ENCODE measurements around the gene TINAG. TPM values are rescaled to one million over a fixed set of nuclear protein-coding genes. Genes with fewer than 3 reads are reported as not detected.
A peak's percentile ranks its signal among the peaks of the same experiment; 100 is the strongest.

TINAG gene, protein sequence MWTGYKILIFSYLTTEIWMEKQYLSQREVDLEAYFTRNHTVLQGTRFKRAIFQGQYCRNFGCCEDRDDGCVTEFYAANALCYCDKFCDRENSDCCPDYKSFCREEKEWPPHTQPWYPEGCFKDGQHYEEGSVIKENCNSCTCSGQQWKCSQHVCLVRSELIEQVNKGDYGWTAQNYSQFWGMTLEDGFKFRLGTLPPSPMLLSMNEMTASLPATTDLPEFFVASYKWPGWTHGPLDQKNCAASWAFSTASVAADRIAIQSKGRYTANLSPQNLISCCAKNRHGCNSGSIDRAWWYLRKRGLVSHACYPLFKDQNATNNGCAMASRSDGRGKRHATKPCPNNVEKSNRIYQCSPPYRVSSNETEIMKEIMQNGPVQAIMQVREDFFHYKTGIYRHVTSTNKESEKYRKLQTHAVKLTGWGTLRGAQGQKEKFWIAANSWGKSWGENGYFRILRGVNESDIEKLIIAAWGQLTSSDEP
- total RNA-seq (2016; rRNA removed; fragmentation: Illumina TruSeq; extraction: Trizol) = 0.15 TPM in 1 of 2 replicates, not detected in the other
- total RNA-seq (2016; cell fraction: cytosol; rRNA removed; fragmentation: Illumina TruSeq; extraction: Trizol; ENCODE audit: low read depth) = not detected in 2 replicates
- total RNA-seq (2016; cell fraction: insoluble cytoplasmic fraction; rRNA removed; fragmentation: Illumina TruSeq; extraction: Trizol) = 0.28 TPM in 1 of 2 replicates, not detected in the other
- total RNA-seq (2016; cell fraction: membrane; rRNA removed; fragmentation: Illumina TruSeq; extraction: Trizol) = not detected in 2 replicates
- not detected in 2 replicates for total RNA-seq (2016; cell fraction: nucleus; rRNA removed; fragmentation: Illumina TruSeq; extraction: Trizol)
- 0.08 TPM in 1 of 2 replicates, not detected in the other for polyA plus RNA-seq (2011; rRNA removed)
- not detected in 2 replicates for polyA plus RNA-seq (2011; cell fraction: cytosol; rRNA removed)
- polyA plus RNA-seq (2011; cell fraction: nucleus; rRNA removed) = not detected in 2 replicates
- 0.85 TPM in 1 of 2 replicates, not detected in the other for polyA plus RNA-seq (2012)
- polyA plus RNA-seq (2016; cell fraction: cytosol; fragmentation: Illumina TruSeq; extraction: Trizol; ENCODE audit: low read depth) = not detected in 2 replicates
- 0.49 TPM in 1 of 2 replicates, not detected in the other for polyA plus RNA-seq (2016; cell fraction: insoluble cytoplasmic fraction; fragmentation: Illumina TruSeq; extraction: Trizol; ENCODE audit: low read depth)
- polyA plus RNA-seq (2016; cell fraction: membrane; fragmentation: Illumina TruSeq; extraction: Trizol; ENCODE audit: low read depth) = not detected in 2 replicates
- polyA plus RNA-seq (2016; cell fraction: nucleus; fragmentation: Illumina TruSeq; extraction: Trizol; ENCODE audit: insufficient read depth, low read depth) = not detected in 2 replicates
- polyA minus RNA-seq (2011; rRNA and poly(A)+ RNA removed; ENCODE audit: low replicate concordance) = not detected in 2 replicates
- not detected in 2 replicates for polyA minus RNA-seq (2011; cell fraction: cytosol; rRNA and poly(A)+ RNA removed)
- polyA minus RNA-seq (2011; cell fraction: nucleus; rRNA and poly(A)+ RNA removed) = not detected in 2 replicates
- Bru-seq, nascent RNA = percentile 16 among the genes with signal in this experiment
- BruChase-seq, experiment 1, labeled RNA remaining after a 6-hour chase = percentile 15 among the genes with signal in this experiment
- percentile 7 among the genes with signal in this experiment for BruChase-seq, experiment 2, labeled RNA remaining after a 2-hour chase
- long read RNA-seq, experiment 1 = 0 reads
- long read RNA-seq, experiment 2 = 0 reads

DNA sequence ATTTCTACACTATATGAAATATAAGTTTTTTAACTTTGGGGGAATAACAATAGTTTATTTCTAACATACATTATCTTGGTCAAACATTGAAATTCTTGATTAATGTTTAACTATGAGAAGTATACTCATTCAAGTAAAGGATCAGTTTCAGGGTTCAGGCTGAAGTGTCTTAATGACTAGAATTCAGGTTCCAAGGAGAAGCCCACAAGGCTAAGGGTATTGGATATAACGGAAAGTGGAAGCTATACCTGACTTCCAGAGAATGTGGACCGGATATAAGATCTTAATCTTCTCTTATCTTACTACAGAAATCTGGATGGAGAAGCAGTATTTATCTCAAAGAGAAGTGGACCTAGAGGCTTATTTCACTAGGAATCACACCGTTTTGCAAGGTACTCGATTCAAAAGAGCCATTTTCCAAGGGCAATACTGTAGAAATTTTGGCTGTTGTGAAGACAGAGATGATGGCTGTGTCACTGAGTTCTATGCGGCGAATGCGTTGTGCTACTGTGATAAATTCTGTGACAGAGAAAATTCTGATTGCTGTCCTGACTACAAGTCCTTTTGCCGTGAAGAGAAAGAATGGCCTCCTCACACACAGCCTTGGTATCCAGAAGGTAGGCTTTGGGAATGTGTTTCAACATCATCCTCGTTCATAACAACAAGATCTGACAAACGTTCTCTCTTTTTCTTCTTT lies at the start of gene TINAG:
Gene TINAG (plus strand): TSS at position 153 of the 697 bp plus-strand sequence. CDS start 110 bp downstream, at position 263.
- no TSS peak for BruUV-seq (replicated peaks)
- H2AFZ ChIP-seq (ENCODE audit: low read length) = no peak within 1 kb of the TSS
- H3K79me2 ChIP-seq (ENCODE audit: insufficient read depth, low read length) = no peaks in the 10 kb centered on the region
- in situ Hi-C loops (cut with HindIII; ENCODE audit: extremely low pct_ligation_motif_present, low pct_unique_long_range_greater_than_20kb) = no loop called here
- H3K27ac ChIP-seq (ENCODE audit: extremely low read length, insufficient read depth, low read length) = peak within 1 kb of the TSS; percentile 11
- no peaks in the 10 kb centered on the region for H3K27me3 ChIP-seq (ENCODE audit: control insufficient read depth in 1 of 2, insufficient read depth in 2 of 2, low read length in 2 of 2)
- no peak within 1 kb of the TSS for H3K9ac ChIP-seq (ENCODE audit: insufficient read depth, low read depth, low read length)
- ChIA-PET POLR2A (no interaction called here), CTCF (ENCODE audit: low intra/inter-chr PET ratio, low total read pairs) (no interaction called here)
- no peaks in the 10 kb centered on the region for H3K36me3 ChIP-seq (replicated peaks in 1 of 2; ENCODE audit: control insufficient read depth in 1 of 2, insufficient read depth in 2 of 2, low read length in 2 of 2)
- ATAC-seq = no peak
- H3K9me3 ChIP-seq (ENCODE audit: low read length) = no peaks in the 10 kb centered on the region
- 33% methylated on average over 10 of the region's 10 CpGs for WGBS (ENCODE audit: low lambda C conversion rate)
- no peaks in the 10 kb centered on the region for H4K20me1 ChIP-seq (ENCODE audit: insufficient read depth, low read length)
- intact Hi-C loops (cut with micrococcal nuclease; ENCODE audit: unreplicated experiment) = no loop called here
- no peak within 1 kb of the TSS for H3K4me3 ChIP-seq (replicated peaks in 1 of 3; ENCODE audit: insufficient read depth in 1 of 3, low read depth in 2 of 3, low read length in 3 of 3)
- TF ChIP-seq MIER3 (CRISPR knock-in tag; IDR thresholded peaks at IDR 0.05; ENCODE audit: borderline replicate concordance) = no peak
- TF ChIP-seq, protein P1, sequence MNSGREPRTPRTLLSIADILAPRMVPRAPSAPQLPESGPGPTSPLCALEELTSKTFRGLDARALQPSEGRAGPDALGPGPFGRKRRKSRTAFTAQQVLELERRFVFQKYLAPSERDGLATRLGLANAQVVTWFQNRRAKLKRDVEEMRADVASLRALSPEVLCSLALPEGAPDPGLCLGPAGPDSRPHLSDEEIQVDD (CRISPR knock-in tag; IDR thresholded peaks at IDR 0.05; ENCODE audit: borderline replicate concordance) = no peak
- no peak for TF ChIP-seq KMT2A (CRISPR knock-in tag; IDR thresholded peaks at IDR 0.05)
- TF ChIP-seq STAT5B (CRISPR knock-in tag; IDR thresholded peaks at IDR 0.05) = no peak
- TF ChIP-seq MEF2D (CRISPR knock-in tag; IDR thresholded peaks at IDR 0.05) = no peak
- TF ChIP-seq ARID5B (CRISPR knock-in tag; IDR thresholded peaks at IDR 0.05) = no peak
- no peak for TF ChIP-seq MAF1 (CRISPR knock-in tag; IDR thresholded peaks at IDR 0.05; ENCODE audit: borderline replicate concordance)
- no peak for TF ChIP-seq RELA (CRISPR knock-in tag; IDR thresholded peaks at IDR 0.05)
- TF ChIP-seq DR1 (CRISPR knock-in tag; IDR thresholded peaks at IDR 0.05) = no peak
- H3K4me1 ChIP-seq (ENCODE audit: insufficient read depth, low read length) = peaks cover 22% of the 10 kb centered on the region
- FAIRE-seq = no peak
- no peak for DNase-seq (ENCODE audit: low spot score)
- H3K4me2 ChIP-seq (ENCODE audit: low read depth, low read length) = peak within 1 kb of the TSS; percentile 46; the same call in 1 of the 2 replicates
